IMR-90 (cell line): Measurements from ENCODE around the gene AFMID. TPM values are rescaled to one million over a fixed set of nuclear protein-coding genes. Genes with fewer than 3 reads are reported as not detected.

ENCODE experiments used
- ATAC-seq: fragments of 200-7000 bp; cut with Tn5 transposase; 2 replicates; pipeline ENCODE4 v1.9.1; 2020; ENCODE audit warnings: low read depth, mild to moderate bottlenecking, moderate library complexity
- BruUV-seq: library from RNA; stranded (reverse); fragments of 400-500 nt; replicated peaks from 2 replicates; lab custom pipeline; 2021; lab: Mats Ljungman, UMichigan
- CTCF ChIA-PET: fragments of 300-600 bp; formaldehyde crosslinking; extraction: SDS; loops from one replicate; lab custom pipeline; 2021; ENCODE audit warnings: antibody characterized with exemption; lab: Yijun Ruan, JAX
- POLR2A ChIA-PET: fragments of 300-600 bp; sonication (Branson Sonifier 250); formaldehyde crosslinking; loops from one replicate; lab custom pipeline; 2022; ENCODE audit warnings: antibody characterized with exemption; ENCODE audit not compliant: unreplicated experiment; lab: Charles Lee
- DNase-seq: peaks from one replicate; pipeline ENCODE4 v3.0.0; 2013
- H2AFZ ChIP-seq: replicated peaks from 2 replicates; pipeline ENCODE3; 2013; ENCODE audit warnings: low read length, mild to moderate bottlenecking; ENCODE audit not compliant: poor library complexity
- H2AK5ac ChIP-seq: 2 replicates; pipeline ENCODE4 v1.6.1; 2013; ENCODE audit warnings: low read depth, low read length, inconsistent platforms
- H2AK9ac ChIP-seq: replicated peaks from 2 replicates; pipeline ENCODE3; 2013; ENCODE audit warnings: mild to moderate bottlenecking, low read depth, low read length, moderate library complexity; ENCODE audit not compliant: poor library complexity
- H2BK120ac ChIP-seq: 2 replicates; pipeline ENCODE4 v1.6.1; 2013; ENCODE audit warnings: low read depth, low read length, inconsistent platforms
- H2BK15ac ChIP-seq: 3 replicates; pipeline ENCODE4 v1.6.1; 2013; ENCODE audit warnings: low read depth, low read length, inconsistent platforms
- H2BK20ac ChIP-seq: 2 replicates; pipeline ENCODE4 v1.6.1; 2013; ENCODE audit warnings: low read depth, mild to moderate bottlenecking, inconsistent platforms, low read length, moderate library complexity
- H2BK5ac ChIP-seq: 2 replicates; pipeline ENCODE4 v1.6.1; 2013; ENCODE audit warnings: mild to moderate bottlenecking, low read depth, low read length, inconsistent platforms; ENCODE audit not compliant: poor library complexity, severe bottlenecking
- H3K14ac ChIP-seq: replicated peaks from 2 replicates; pipeline ENCODE4 v1.6.1; 2013; ENCODE audit warnings: low read depth, low read length, inconsistent platforms
- H3K18ac ChIP-seq: 2 replicates; pipeline ENCODE4 v1.6.1; 2013; ENCODE audit warnings: low read depth, low read length, control low read depth
- H3K23ac ChIP-seq: 2 replicates; pipeline ENCODE4 v1.6.1; 2013; ENCODE audit warnings: low read depth, low read length, inconsistent platforms
- H3K27ac ChIP-seq: 2 replicates; pipeline ENCODE4 v1.5.1; 2013; ENCODE audit warnings: mild to moderate bottlenecking, control low read depth, low read length; ENCODE audit not compliant: insufficient read depth
- H3K27me3 ChIP-seq: 2 replicates; pipeline ENCODE4 v1.6.1; 2013; ENCODE audit warnings: low read length; ENCODE audit not compliant: control insufficient read depth, insufficient read depth
- H3K36me3 ChIP-seq: 2 replicates; pipeline ENCODE4 v1.6.1; 2013; ENCODE audit warnings: low read length, mixed read lengths; ENCODE audit not compliant: control insufficient read depth, insufficient read depth
- H3K4ac ChIP-seq: 2 replicates; pipeline ENCODE4 v1.6.1; 2013; ENCODE audit warnings: low read depth, low read length, inconsistent platforms
- H3K4me1 ChIP-seq: 2 replicates; pipeline ENCODE4 v1.6.1; 2013; ENCODE audit warnings: low read length, mixed read lengths; ENCODE audit not compliant: control insufficient read depth, insufficient read depth
- H3K4me2 ChIP-seq: 2 replicates; pipeline ENCODE4 v1.6.1; 2013; ENCODE audit warnings: low read depth, mild to moderate bottlenecking, control low read depth, low read length, moderate library complexity
- H3K4me3 ChIP-seq: 2 replicates; pipeline ENCODE4 v1.5.1; 2013; ENCODE audit warnings: low read depth, mild to moderate bottlenecking, control low read depth, low read length, moderate library complexity; ENCODE audit not compliant: insufficient read depth
- H3K56ac ChIP-seq: 2 replicates; pipeline ENCODE4 v1.6.1; 2013; ENCODE audit warnings: low read length, inconsistent platforms; ENCODE audit not compliant: insufficient read depth; ENCODE audit errors: extremely low read depth
- H3K79me1 ChIP-seq, 2 experiments: 2 replicates each; pipeline ENCODE4 v1.6.1; 2013; ENCODE audit warnings: low read length in 2 of 2, inconsistent platforms in 1 of 2, low read depth in 1 of 2
- H3K9ac ChIP-seq: 2 replicates; pipeline ENCODE4 v1.6.1; 2013; ENCODE audit warnings: low read depth, low read length, control low read depth
- H3K9me1 ChIP-seq: 2 replicates; pipeline ENCODE4 v1.6.1; 2013; ENCODE audit warnings: low read length, inconsistent platforms; ENCODE audit not compliant: insufficient read depth
- H3K9me3 ChIP-seq: 2 replicates; pipeline ENCODE4 v1.6.1; 2013; ENCODE audit warnings: low read length; ENCODE audit not compliant: control insufficient read depth, insufficient read depth
- H4K20me1 ChIP-seq: 2 replicates; pipeline ENCODE4 v1.6.1; 2013; ENCODE audit warnings: low read length, inconsistent platforms; ENCODE audit not compliant: insufficient read depth
- H4K5ac ChIP-seq: 2 replicates; pipeline ENCODE4 v1.6.1; 2013; ENCODE audit warnings: mild to moderate bottlenecking, low read depth, low read length, control low read depth
- H4K8ac ChIP-seq, 2 experiments: 2 replicates each; pipeline ENCODE4 v1.6.1; 2013; ENCODE audit warnings: low read depth in 2 of 2, low read length in 2 of 2, control low read depth in 1 of 2, inconsistent platforms in 1 of 2
- H4K91ac ChIP-seq: 2 replicates; pipeline ENCODE4 v1.6.1; 2013; ENCODE audit warnings: low read depth, low read length, inconsistent platforms; ENCODE audit not compliant: insufficient read depth
- FOS ChIP-seq: fragments of 150-350 bp; IDR thresholded peaks from 2 replicates; pipeline ENCODE4 v1.6.1; 2016; ENCODE audit warnings: low read depth, low read length
- NFE2L2 ChIP-seq: fragments of 150-350 bp; IDR thresholded peaks from 2 replicates; pipeline ENCODE4 v1.6.1; 2016; ENCODE audit warnings: low read depth, mild to moderate bottlenecking, low read length
- RCOR1 ChIP-seq: IDR thresholded peaks from 2 replicates; pipeline ENCODE4 v1.6.1; 2012; ENCODE audit warnings: mild to moderate bottlenecking, low read length, improper control_type of control experiment; ENCODE audit not compliant: insufficient replicate concordance
- RFX5 ChIP-seq: IDR thresholded peaks from 2 replicates; pipeline ENCODE4 v1.8.0; 2012; ENCODE audit warnings: low read depth, mild to moderate bottlenecking, low read length, moderate library complexity
- WGBS, 2 experiments: methylation state at CpG; one replicate each; pipeline versions ENCODE4 v1.1.5 to v1.1.7; 2013; ENCODE audit warnings: missing lambda C conversion rate in 2 of 2; ENCODE audit not compliant: insufficient read length in 1 of 2; ENCODE audit errors: extremely low coverage in 2 of 2; 5-methylcytosine and 5-hydroxymethylcytosine counted together
- dilution Hi-C: fragments of 300-500 bp; cut with HindIII; formaldehyde crosslinking; loops from one replicate; pipeline ENCODE4 v1.14.3; 2018; ENCODE audit warnings: low sequenced_read_pairs; ENCODE audit not compliant: unreplicated experiment
- in situ Hi-C: fragments of 300-500 bp; cut with MboI; formaldehyde crosslinking; loops from 3 replicates; pipeline ENCODE4 v1.14.3; 2019; ENCODE audit warnings: low sequenced_read_pairs, inconsistent platforms, mixed read lengths
- intact Hi-C: fragments of 100-400 bp; cut with micrococcal nuclease; formaldehyde crosslinking; loops from 2 replicates; pipeline ENCODE4 v1.10.0; 2022
- polyA plus RNA-seq, 3 experiments: library from polyadenylated mRNA; depleted of rRNA; stranded (reverse); fragments of >200 nt; gene quantifications; 2 replicates each; pipeline ENCODE4 v1.2.3, GENCODE V29; 2012; ENCODE audit warnings: low replicate concordance in 1 of 3
- total RNA-seq: library from RNA; depleted of rRNA; stranded (reverse); fragments of >200 nt; gene quantifications from 2 replicates; pipeline ENCODE4 v1.2.3, GENCODE V29; 2012

Gene AFMID
- total and polyA plus RNA-seq, 2 of the 4 experiments (the other 2 are of a cell fraction), result 41.0 to 65.1 TPM

DNA sequence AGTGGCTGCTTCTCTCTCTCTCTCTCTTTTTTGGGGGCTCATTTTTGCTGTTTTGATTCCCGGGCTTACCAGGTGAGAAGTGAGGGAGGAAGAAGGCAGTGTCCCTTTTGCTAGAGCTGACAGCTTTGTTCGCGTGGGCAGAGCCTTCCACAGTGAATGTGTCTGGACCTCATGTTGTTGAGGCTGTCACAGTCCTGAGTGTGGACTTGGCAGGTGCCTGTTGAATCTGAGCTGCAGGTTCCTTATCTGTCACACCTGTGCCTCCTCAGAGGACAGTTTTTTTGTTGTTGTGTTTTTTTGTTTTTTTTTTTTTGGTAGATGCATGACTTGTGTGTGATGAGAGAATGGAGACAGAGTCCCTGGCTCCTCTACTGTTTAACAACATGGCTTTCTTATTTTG, 36.6 kb downstream of the AFMID start:
- Histone ChIP-seq H3K4me2 (no peak overlapping the region), H2BK120ac (no peak overlapping the region), H2BK5ac (no peak overlapping the region), H3K18ac (no peak overlapping the region), H2AK9ac (no peak overlapping the region), H4K91ac (no peak overlapping the region), H3K56ac (no peak overlapping the region), H2AK5ac (no peak overlapping the region), H3K9me3 (no peaks in the 10 kb centered on the region), H4K5ac (no peak overlapping the region), H3K4me1 (no peaks in the 10 kb centered on the region), H2AFZ (no peak overlapping the region), H3K9ac (no peak overlapping the region), H3K36me3 (peaks cover 3% of the 10 kb centered on the region; the same call in 1 of the 2 replicates), H3K27ac (no peak overlapping the region), H3K14ac (no peak overlapping the region), H2BK15ac (no peak overlapping the region), H3K23ac (no peak overlapping the region), H3K4ac (no peak overlapping the region), H3K27me3 (no peaks in the 10 kb centered on the region), H2BK20ac (no peak overlapping the region), H4K20me1 (no peaks in the 10 kb centered on the region; the same call in 1 of the 2 replicates), H3K4me3 (no peak overlapping the region), H3K9me1 (no peaks in the 10 kb centered on the region), H4K8ac (no peak overlapping the region), H3K79me1 (peaks cover 0 to 14% of the 10 kb centered on the region in 2 experiments; a peak in 3 of 4 replicates)
- POLR2A ChIA-PET, result no interaction called here
- no peak for ATAC-seq
- intact Hi-C loops, result no loop called here
- DNase-seq, result no peak
- no CpG with 5 or more reads among the region's 3 CpGs for WGBS, 2 experiments
- in situ Hi-C loops, result no loop called here
- TSS peak; percentile 91 for BruUV-seq
- TF ChIP-seq FOS, result no peak
- TF ChIP-seq NFE2L2, result no peak
- no peak for TF ChIP-seq RFX5
- TF ChIP-seq RCOR1, result no peak
- dilution Hi-C loops, result no loop called here
- CTCF ChIA-PET, result no interaction called here
